Measurements from ENCODE around the gene MIER2.

GRCh38 chr19:310141-310651 is 34.4 kb downstream of the MIER2 start:
- no peak for TF ChIP-seq REST (IDR thresholded peaks at IDR 0.05; ENCODE audit: insufficient read depth in 1 of 2, low read depth in 2 of 2, low read length in 2 of 2)
- no peak for TF ChIP-seq FOXP2 (optimal IDR thresholded peaks at IDR 0.05; ENCODE audit: borderline replicate concordance, extremely low read depth, extremely low read length, insufficient read depth)

Data from PFSK-1 (cell line).